ENCODE measurements around the gene PILRA. TPM values are rescaled to one million over a fixed set of nuclear protein-coding genes. Genes with fewer than 3 reads are reported as not detected.

PILRA gene
- total RNA-seq, 1 donor from 2014 or later, result not detected

- no peaks in the 10 kb centered on the region for H3K27me3 ChIP-seq (ENCODE audit: control insufficient read depth, insufficient read depth, low read length)
- DNase-seq (ENCODE audit: low read depth), result no peak
- no peaks in the 10 kb centered on the region for H3K36me3 ChIP-seq (ENCODE audit: control insufficient read depth, insufficient read depth, low read length)
- H3K4me3 ChIP-seq (ENCODE audit: low read depth, low read length), result no peak overlapping the region
- no peak for TF ChIP-seq CTCF (IDR thresholded peaks at IDR 0.05; ENCODE audit: insufficient read depth, low read length, poor library complexity, severe bottlenecking)
These were observed 45.8 kb downstream of the PILRA start for GRCh38 chr7:100418930-100419659.

GRCh38 chr7:100419660-100420226, 46.5 kb downstream of the PILRA start:
- Histone ChIP-seq H3K27me3 (ENCODE audit: control insufficient read depth, insufficient read depth, low read length) (no peaks in the 10 kb centered on the region), H3K36me3 (ENCODE audit: control insufficient read depth, insufficient read depth, low read length) (no peaks in the 10 kb centered on the region), H3K4me3 (ENCODE audit: low read depth, low read length) (no peak overlapping the region)
- no peak for DNase-seq (ENCODE audit: low read depth)
- TF ChIP-seq CTCF (IDR thresholded peaks at IDR 0.05; ENCODE audit: insufficient read depth, low read length, poor library complexity, severe bottlenecking), result no peak

GRCh38 chr7:100423315-100423714, 50.0 kb downstream of the PILRA start:
- no peak overlapping the region for H3K4me3 ChIP-seq (ENCODE audit: low read depth, low read length)
- H3K27me3 ChIP-seq (ENCODE audit: control insufficient read depth, insufficient read depth, low read length), result no peaks in the 10 kb centered on the region
- no peak for DNase-seq (ENCODE audit: low read depth)
- no peaks in the 10 kb centered on the region for H3K36me3 ChIP-seq (ENCODE audit: control insufficient read depth, insufficient read depth, low read length)
- TF ChIP-seq CTCF (IDR thresholded peaks at IDR 0.05; ENCODE audit: insufficient read depth, low read length, poor library complexity, severe bottlenecking), result no peak

- H3K27me3 ChIP-seq (ENCODE audit: control insufficient read depth, insufficient read depth, low read length), result no peaks in the 10 kb centered on the region
- no peak for TF ChIP-seq CTCF (IDR thresholded peaks at IDR 0.05; ENCODE audit: insufficient read depth, low read length, poor library complexity, severe bottlenecking)
- H3K4me3 ChIP-seq (ENCODE audit: low read depth, low read length), result no peak overlapping the region
- H3K36me3 ChIP-seq (ENCODE audit: control insufficient read depth, insufficient read depth, low read length), result no peaks in the 10 kb centered on the region
- DNase-seq (ENCODE audit: low read depth), result no peak
These were observed 52.1 kb downstream of the PILRA start for GRCh38 chr7:100425347-100425746.

GRCh38 chr7:100426516-100426915, 53.2 kb downstream of the PILRA start:
- Histone ChIP-seq H3K4me3 (ENCODE audit: low read depth, low read length) (no peak overlapping the region), H3K36me3 (ENCODE audit: control insufficient read depth, insufficient read depth, low read length) (no peaks in the 10 kb centered on the region), H3K27me3 (ENCODE audit: control insufficient read depth, insufficient read depth, low read length) (no peaks in the 10 kb centered on the region)
- TF ChIP-seq CTCF (IDR thresholded peaks at IDR 0.05; ENCODE audit: insufficient read depth, low read length, poor library complexity, severe bottlenecking), result no peak
- DNase-seq (ENCODE audit: low read depth), result no peak
